H9 (cell line): ENCODE measurements around the gene PNO1. TPM values are rescaled to one million over a fixed set of nuclear protein-coding genes. Genes with fewer than 3 reads are reported as not detected.

Experiments
- DNase-seq: peaks from one replicate; pipeline ENCODE4 v3.0.0-alpha.2; 2017
- H2AFZ ChIP-seq: one replicate; pipeline ENCODE4 v1.6.1; 2013; ENCODE audit warnings: mild to moderate bottlenecking, low read length, control low read depth, moderate library complexity
- H2AK5ac ChIP-seq: 2 replicates; pipeline ENCODE4 v1.6.1; 2013; ENCODE audit warnings: low read length, control low read depth, mixed read lengths; ENCODE audit not compliant: insufficient read length
- H2BK120ac ChIP-seq: one replicate; pipeline ENCODE4 v1.6.1; 2013; ENCODE audit warnings: low read depth, mild to moderate bottlenecking, low read length, control low read depth, inconsistent platforms; ENCODE audit not compliant: poor library complexity, severe bottlenecking
- H2BK12ac ChIP-seq: 2 replicates; pipeline ENCODE4 v1.6.1; 2013; ENCODE audit warnings: low read length, control low read depth, mixed read lengths, low read depth; ENCODE audit not compliant: insufficient read length
- H2BK15ac ChIP-seq: 2 replicates; pipeline ENCODE4 v1.6.1; 2013; ENCODE audit warnings: low read depth, low read length, control low read depth
- H2BK20ac ChIP-seq: one replicate; pipeline ENCODE4 v1.6.1; 2013; ENCODE audit warnings: low read depth, mild to moderate bottlenecking, low read length, control low read depth, inconsistent platforms; ENCODE audit not compliant: poor library complexity, severe bottlenecking
- H2BK5ac ChIP-seq: 2 replicates; pipeline ENCODE4 v1.6.1; 2013; ENCODE audit warnings: low read length, control low read depth, mixed read lengths; ENCODE audit not compliant: insufficient read length
- H3K14ac ChIP-seq: 2 replicates; pipeline ENCODE4 v1.6.1; 2013; ENCODE audit warnings: low read length, control low read depth; ENCODE audit not compliant: insufficient read depth
- H3K18ac ChIP-seq: 2 replicates; pipeline ENCODE4 v1.6.1; 2013; ENCODE audit warnings: low read depth, mild to moderate bottlenecking, mixed read lengths, low read length, control low read depth; ENCODE audit not compliant: insufficient read length
- H3K23ac ChIP-seq: 2 replicates; pipeline ENCODE4 v1.6.1; 2013; ENCODE audit warnings: low read length, control low read depth, mixed read lengths, low read depth; ENCODE audit not compliant: insufficient read length
- H3K23me2 ChIP-seq: 2 replicates; pipeline ENCODE4 v1.6.1; 2013; ENCODE audit warnings: low read depth, mild to moderate bottlenecking, mixed read lengths, low read length, control low read depth; ENCODE audit not compliant: insufficient read length, poor library complexity, severe bottlenecking
- H3K27ac ChIP-seq: 2 replicates; pipeline ENCODE4 v1.5.1; 2013; ENCODE audit warnings: low read length, control low read depth, mixed read lengths, low read depth; ENCODE audit not compliant: insufficient read length
- H3K27me3 ChIP-seq: 2 replicates; pipeline ENCODE4 v1.6.1; 2013; ENCODE audit warnings: low read length, control low read depth, inconsistent platforms; ENCODE audit not compliant: insufficient read depth
- H3K4ac ChIP-seq: 2 replicates; pipeline ENCODE4 v1.6.1; 2013; ENCODE audit warnings: low read depth, mild to moderate bottlenecking, control low read depth, inconsistent platforms, low read length, moderate library complexity
- H3K4me1 ChIP-seq: 2 replicates; pipeline ENCODE4 v1.6.1; 2013; ENCODE audit warnings: low read length, control low read depth, inconsistent platforms; ENCODE audit not compliant: insufficient read depth
- H3K4me2 ChIP-seq: 2 replicates; pipeline ENCODE4 v1.6.1; 2013; ENCODE audit warnings: low read length, control low read depth, mixed read lengths; ENCODE audit not compliant: insufficient read length, insufficient read depth
- H3K56ac ChIP-seq: 2 replicates; pipeline ENCODE4 v1.6.1; 2013; ENCODE audit warnings: low read depth, mild to moderate bottlenecking, mixed read lengths, low read length, control low read depth; ENCODE audit not compliant: insufficient read length
- H3K79me1 ChIP-seq: 2 replicates; pipeline ENCODE4 v1.6.1; 2013; ENCODE audit warnings: low read depth, mild to moderate bottlenecking, moderate library complexity, low read length, control low read depth, inconsistent platforms; ENCODE audit not compliant: insufficient read depth, poor library complexity, severe bottlenecking
- H3K79me2 ChIP-seq: 2 replicates; pipeline ENCODE4 v1.6.1; 2013; ENCODE audit warnings: low read length, control low read depth, inconsistent platforms; ENCODE audit not compliant: insufficient read depth
- H3K9ac ChIP-seq: 2 replicates; pipeline ENCODE4 v1.6.1; 2013; ENCODE audit warnings: low read length, control low read depth, mixed read lengths; ENCODE audit not compliant: insufficient read length; ENCODE audit errors: extremely low read depth
- H3K9me3 ChIP-seq: one replicate; pipeline ENCODE4 v1.6.1; 2013; ENCODE audit warnings: low read depth, low read length, inconsistent platforms; ENCODE audit not compliant: control insufficient read depth
- H3T11ph ChIP-seq: one replicate; pipeline ENCODE4 v1.6.1; 2013; ENCODE audit warnings: mild to moderate bottlenecking, low read length, control low read depth, inconsistent platforms
- H4K20me1 ChIP-seq: one replicate; pipeline ENCODE4 v1.6.1; 2013; ENCODE audit not compliant: control insufficient read depth, insufficient read length, insufficient read depth
- H4K5ac ChIP-seq: 2 replicates; pipeline ENCODE4 v1.6.1; 2013; ENCODE audit warnings: low read depth, mild to moderate bottlenecking, mixed read lengths, low read length, control low read depth; ENCODE audit not compliant: insufficient read length
- H4K8ac ChIP-seq: replicated peaks from 2 replicates; pipeline ENCODE4 v1.6.1; 2013; ENCODE audit warnings: low read length, control low read depth, mixed read lengths, low read depth; ENCODE audit not compliant: insufficient read length
- H4K91ac ChIP-seq: 2 replicates; pipeline ENCODE4 v1.6.1; 2013; ENCODE audit warnings: low read depth, mild to moderate bottlenecking, moderate library complexity, mixed read lengths, low read length, control low read depth; ENCODE audit not compliant: insufficient read length
- H3K27ac Mint-ChIP-seq, 3 experiments: 2 replicates in 2 of 3; 3 replicates in 1 of 3; pipeline ENCODE4 v1.8.0; 2020 to 2021; ENCODE audit warnings: mixed read lengths in 3 of 3, mild to moderate bottlenecking in 1 of 3, moderate library complexity in 1 of 3
- H3K27me3 Mint-ChIP-seq: 2 replicates; pipeline ENCODE4 v1.8.0; 2021; ENCODE audit warnings: low read depth, mild to moderate bottlenecking, moderate library complexity, mixed read lengths
- H3K36me3 Mint-ChIP-seq, 3 experiments: 2 replicates in 2 of 3; 3 replicates in 1 of 3; pipeline ENCODE4 v1.8.0; 2020 to 2021; ENCODE audit warnings: low read depth in 3 of 3, mixed read lengths in 3 of 3; ENCODE audit not compliant: insufficient read depth in 1 of 3
- H3K4me1 Mint-ChIP-seq, 2 experiments: 2 replicates each; pipeline ENCODE4 v1.8.0; 2020; ENCODE audit warnings: mixed read lengths in 2 of 2
- H3K4me3 Mint-ChIP-seq, 2 experiments: 2 replicates in 1 of 2; 3 replicates in 1 of 2; pipeline ENCODE4 v1.8.0; 2020 to 2021; ENCODE audit warnings: mild to moderate bottlenecking in 2 of 2, mixed read lengths in 2 of 2, moderate library complexity in 1 of 2
- H3K9me3 Mint-ChIP-seq, 2 experiments: 2 replicates in 1 of 2; 3 replicates in 1 of 2; pipeline ENCODE4 v1.8.0; 2020; ENCODE audit warnings: mild to moderate bottlenecking in 2 of 2, mixed read lengths in 2 of 2, moderate library complexity in 1 of 2
- WGBS: extraction: QIAGEN DNeasy Blood & Tissue Kit; methylation state at CpG from one replicate; pipeline ENCODE4 v1.1.7; 2013; ENCODE audit warnings: missing lambda C conversion rate, low lambda C conversion rate, mixed read lengths; ENCODE audit not compliant: insufficient read length; ENCODE audit errors: extremely low coverage; 5-methylcytosine and 5-hydroxymethylcytosine counted together
- total RNA-seq: library from RNA; stranded (reverse); gene quantifications from 2 replicates; pipeline ENCODE4 v1.2.1, GENCODE V29; 2021
- TF ChIP-seq, protein P1 (sequence below): fragments of 200-600 bp; sonication (generic); conservative IDR thresholded peaks from 3 replicates; pipeline ENCODE4 v1.8.0; 2021; ENCODE audit warnings: antibody characterized with exemption, mild to moderate bottlenecking

PNO1 gene
- total RNA-seq, 1 experiment from 2014 or later = 46.5 TPM

DNA sequence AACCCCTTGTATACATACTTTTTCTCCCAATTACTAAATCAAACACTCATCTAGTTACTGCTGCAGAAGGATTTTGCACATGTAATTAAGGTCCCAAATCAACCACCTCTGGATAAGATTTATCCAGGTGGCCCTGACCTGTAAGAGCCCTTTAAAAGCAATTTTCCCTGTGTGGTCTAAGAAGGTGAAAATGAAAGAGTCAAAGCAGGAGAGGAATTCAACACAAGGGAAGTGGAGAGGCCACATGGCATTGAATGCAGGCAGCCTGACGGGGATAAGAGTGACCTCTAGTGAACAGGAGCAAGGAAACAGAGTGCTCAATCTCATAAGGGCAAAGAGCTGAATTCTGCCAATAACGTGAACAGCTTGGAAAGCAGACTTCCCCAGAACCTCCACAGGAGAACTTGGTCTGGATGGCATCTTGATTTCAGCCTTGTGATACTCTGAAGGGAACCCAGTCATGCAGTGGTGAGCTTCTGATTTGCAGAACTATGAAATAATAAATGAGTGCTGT lies 67.5 kb downstream of the PNO1 start:
- 0 out of 7 replicates have a peak, but pooled peaks cover 0 to 1% (median 0%) of the 10 kb centered on the region in 3 experiments for H3K36me3 Mint-ChIP-seq
- no peak overlapping the region for H3K4me2 ChIP-seq
- no peak overlapping the region for H4K91ac ChIP-seq
- no CpG with 5 or more reads among the region's 2 CpGs for WGBS
- H3K56ac ChIP-seq = no peak overlapping the region
- peak overlapping the region; percentile 13 to 91 (median 32); a peak in 4 of 7 replicates for H3K27ac Mint-ChIP-seq
- H3K27ac ChIP-seq = no peak overlapping the region
- peak; percentile 56 for DNase-seq
- no peak overlapping the region for H3K14ac ChIP-seq
- TF ChIP-seq, protein P1, sequence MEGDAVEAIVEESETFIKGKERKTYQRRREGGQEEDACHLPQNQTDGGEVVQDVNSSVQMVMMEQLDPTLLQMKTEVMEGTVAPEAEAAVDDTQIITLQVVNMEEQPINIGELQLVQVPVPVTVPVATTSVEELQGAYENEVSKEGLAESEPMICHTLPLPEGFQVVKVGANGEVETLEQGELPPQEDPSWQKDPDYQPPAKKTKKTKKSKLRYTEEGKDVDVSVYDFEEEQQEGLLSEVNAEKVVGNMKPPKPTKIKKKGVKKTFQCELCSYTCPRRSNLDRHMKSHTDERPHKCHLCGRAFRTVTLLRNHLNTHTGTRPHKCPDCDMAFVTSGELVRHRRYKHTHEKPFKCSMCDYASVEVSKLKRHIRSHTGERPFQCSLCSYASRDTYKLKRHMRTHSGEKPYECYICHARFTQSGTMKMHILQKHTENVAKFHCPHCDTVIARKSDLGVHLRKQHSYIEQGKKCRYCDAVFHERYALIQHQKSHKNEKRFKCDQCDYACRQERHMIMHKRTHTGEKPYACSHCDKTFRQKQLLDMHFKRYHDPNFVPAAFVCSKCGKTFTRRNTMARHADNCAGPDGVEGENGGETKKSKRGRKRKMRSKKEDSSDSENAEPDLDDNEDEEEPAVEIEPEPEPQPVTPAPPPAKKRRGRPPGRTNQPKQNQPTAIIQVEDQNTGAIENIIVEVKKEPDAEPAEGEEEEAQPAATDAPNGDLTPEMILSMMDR = peak; percentile 48; the same call in 2 of the 3 replicates
- H3K4me1 ChIP-seq = peaks cover 2% of the 10 kb centered on the region; the same call in 1 of the 2 replicates
- no peak overlapping the region for H2AFZ ChIP-seq
- H4K20me1 ChIP-seq = no peaks in the 10 kb centered on the region
- H2BK5ac ChIP-seq = no peak overlapping the region
- no peak overlapping the region for H2AK5ac ChIP-seq
- H3K9ac ChIP-seq = no peak overlapping the region
- H3K27me3 Mint-ChIP-seq = no peaks in the 10 kb centered on the region
- no peaks in the 10 kb centered on the region for H3K9me3 ChIP-seq
- H3K23me2 ChIP-seq = no peaks in the 10 kb centered on the region
- H3K27me3 ChIP-seq = no peaks in the 10 kb centered on the region
- no peak overlapping the region for H3K4ac ChIP-seq
- no peak overlapping the region for H3K23ac ChIP-seq
- no peak overlapping the region for H4K5ac ChIP-seq
- no peak overlapping the region for H3T11ph ChIP-seq
- H2BK20ac ChIP-seq = no peak overlapping the region
- no peak overlapping the region for H4K8ac ChIP-seq
- peaks cover 19% of the 10 kb centered on the region; the same call in 1 of the 2 replicates for H3K79me2 ChIP-seq
- H3K18ac ChIP-seq = no peak overlapping the region
- no peak overlapping the region for H2BK12ac ChIP-seq
- no peak overlapping the region for H3K4me3 Mint-ChIP-seq
- H2BK120ac ChIP-seq = no peak overlapping the region
- peaks cover 4% of the 10 kb centered on the region for H3K79me1 ChIP-seq
- no peaks in the 10 kb centered on the region; a peak in 1 of 5 replicates for H3K9me3 Mint-ChIP-seq
- H3K4me1 Mint-ChIP-seq = peaks cover 25 to 31% of the 10 kb centered on the region in 2 experiments
- no peak overlapping the region for H2BK15ac ChIP-seq

Other genes with a start within 250 kb of the PNO1 start
- gene C1D, start 94.9 kb upstream of the PNO1 start, total RNA-seq = 16.5 and 19.7 TPM in 2 replicates
- 71.8 and 74.2 TPM in 2 replicates for gene PPP3R1, start 94.6 kb downstream of the PNO1 start, total RNA-seq
- gene CNRIP1, start 162.1 kb downstream of the PNO1 start, total RNA-seq = 0.50 and 0.70 TPM in 2 replicates
- not detected in 2 replicates for gene PLEK, start 207.4 kb downstream of the PNO1 start, total RNA-seq